K562 (cell line): ENCODE data around the gene MIDN. TPM values are rescaled to one million over a fixed set of nuclear protein-coding genes. Genes with fewer than 3 reads are reported as not detected.

Source experiments
- ATAC-seq: fragments of 200-7000 bp; cut with Tn5 transposase; 3 replicates; pipeline ENCODE4 v1.9.1; 2020; ENCODE audit warnings: moderate library complexity
- BruUV-seq: library from RNA; stranded (reverse); fragments of 400-500 nt; replicated peaks from 2 replicates; lab custom pipeline; 2021; lab: Mats Ljungman, UMichigan
- CTCF ChIA-PET: fragments of 300-600 bp; formaldehyde crosslinking; extraction: SDS; loops from one replicate; lab custom pipeline; 2021; ENCODE audit warnings: low intra/inter-chr PET ratio; lab: Yijun Ruan, JAX
- POLR2A ChIA-PET: fragments of 300-600, 350-650 bp; sonication (Branson Sonifier 250); formaldehyde crosslinking; extraction: SDS; loops from one replicate; lab custom pipeline; 2021; ENCODE audit warnings: antibody characterized with exemption, inconsistent platforms; lab: Yijun Ruan, JAX
- DNase-seq, 4 experiments: peaks; one replicate each; pipeline versions ENCODE4 v3.0.0 to v3.0.0-alpha.2; 2011 to 2018; ENCODE audit warnings: low spot score in 3 of 4, mixed read lengths in 3 of 4; ENCODE audit errors: extremely low read depth in 1 of 4
- FAIRE-seq: peaks from 2 replicates; lab custom pipeline; 2011; peaks lifted over from hg19 to GRCh38; lab: Jason Lieb, UNC
- H2AFZ ChIP-seq: 2 replicates; pipeline ENCODE4 v1.6.0; 2011; ENCODE audit warnings: low read depth, low read length, control low read depth, inconsistent platforms
- H3K27ac ChIP-seq: fragments of 200-600 bp; 3 replicates; pipeline ENCODE4 v1.8.0; 2011; ENCODE audit warnings: low read depth, mild to moderate bottlenecking, control low read depth, inconsistent platforms, low read length, moderate library complexity, mixed read lengths; ENCODE audit errors: extremely low read depth
- H3K27me3 ChIP-seq, 2 experiments: fragments of 300-600 bp in 1 of 2; 2 replicates in 1 of 2; 3 replicates in 1 of 2; pipeline versions ENCODE4 v1.6.0 to v1.8.0; 2011; ENCODE audit warnings: inconsistent platforms in 2 of 2, low read length in 2 of 2, mild to moderate bottlenecking in 1 of 2, mixed read lengths in 1 of 2, moderate library complexity in 1 of 2; ENCODE audit not compliant: control insufficient read depth in 2 of 2, insufficient read depth in 2 of 2
- H3K36me3 ChIP-seq: fragments of 300-600 bp; 3 replicates; pipeline ENCODE4 v1.8.0; 2011; ENCODE audit warnings: mild to moderate bottlenecking, low read length, inconsistent platforms; ENCODE audit not compliant: control insufficient read depth, insufficient read depth
- H3K4me1 ChIP-seq, 2 experiments: fragments of 200-600 bp in 1 of 2; replicated peaks in 1 of 2; 2 replicates in 1 of 2; 3 replicates in 1 of 2; pipeline versions ENCODE4 v1.5.1 to v1.8.0; 2011; ENCODE audit warnings: inconsistent platforms in 2 of 2, low read length in 2 of 2, mild to moderate bottlenecking in 1 of 2, mixed read lengths in 1 of 2, moderate library complexity in 1 of 2; ENCODE audit not compliant: control insufficient read depth in 2 of 2, insufficient read depth in 2 of 2
- H3K4me2 ChIP-seq: 2 replicates; pipeline ENCODE4 v1.6.1; 2011; ENCODE audit warnings: low read length, control low read depth, inconsistent platforms, mixed read lengths; ENCODE audit not compliant: insufficient read depth
- H3K4me3 ChIP-seq: fragments of 200-600 bp; sonication (generic), shearing (Covaris generic); 2 replicates; pipeline ENCODE4 v1.5.1; 2016; ENCODE audit warnings: control low read depth, inconsistent platforms
- H3K79me2 ChIP-seq: fragments of 200-600 bp; 3 replicates; pipeline ENCODE4 v1.8.0; 2011; ENCODE audit warnings: low read length, inconsistent platforms; ENCODE audit not compliant: control insufficient read depth, insufficient read depth
- H3K9ac ChIP-seq, 2 experiments: 2 replicates each; pipeline versions ENCODE4 v1.6.0 to v1.6.1; 2011; ENCODE audit warnings: low read depth in 2 of 2, low read length in 2 of 2, control low read depth in 1 of 2, inconsistent platforms in 1 of 2, mild to moderate bottlenecking in 1 of 2, mixed read lengths in 1 of 2; ENCODE audit not compliant: insufficient read depth in 1 of 2
- H3K9me1 ChIP-seq: one replicate; pipeline ENCODE4 v1.6.0; 2011; ENCODE audit warnings: inconsistent platforms, mild to moderate bottlenecking, low read length, moderate library complexity; ENCODE audit not compliant: control insufficient read depth, insufficient read depth
- H3K9me3 ChIP-seq: replicated peaks from 2 replicates; pipeline ENCODE4 v1.5.1; 2011; ENCODE audit warnings: low read depth, low read length, inconsistent platforms; ENCODE audit not compliant: control insufficient read depth, insufficient read depth
- H4K20me1 ChIP-seq: replicated peaks from 2 replicates; pipeline ENCODE4 v1.6.1; 2011; ENCODE audit warnings: low read length, inconsistent platforms, mixed read lengths; ENCODE audit not compliant: control insufficient read depth, insufficient read depth
- BRCA1 ChIP-seq, 2 experiments: fragments of 450-650 bp in 1 of 2; sonication (generic) in 1 of 2; formaldehyde crosslinking in 1 of 2; IDR thresholded peaks; 2 replicates each; pipeline versions ENCODE4 v1.5.0 to v1.6.1; 2017 to 2020; ENCODE audit warnings: mild to moderate bottlenecking in 1 of 2, missing genetic modification reagents in 1 of 2
- DDX20 ChIP-seq: fragments of 450-650 bp; IDR thresholded peaks from 2 replicates; pipeline ENCODE4 v1.6.1; 2016; ENCODE audit warnings: missing genetic modification characterization, low read depth, mild to moderate bottlenecking, missing compliant biosample characterization, moderate library complexity
- ETV5 ChIP-seq: sonication (generic); formaldehyde crosslinking; IDR thresholded peaks from 2 replicates; pipeline ENCODE4 v1.4.0; 2020; ENCODE audit warnings: low read depth, mild to moderate bottlenecking, missing genetic modification reagents
- LEF1 ChIP-seq: fragments of 450-650 bp; IDR thresholded peaks from 2 replicates; pipeline ENCODE4 v1.6.1; 2016; ENCODE audit warnings: mild to moderate bottlenecking
- POU5F1 ChIP-seq: fragments of 150-350 bp; IDR thresholded peaks from 2 replicates; pipeline ENCODE4 v1.6.1; 2014; ENCODE audit warnings: borderline replicate concordance, low read length, low read depth, mild to moderate bottlenecking; ENCODE audit not compliant: partially characterized antibody
- RNF2 ChIP-seq: sonication (generic); IDR thresholded peaks from 2 replicates; pipeline ENCODE4 v1.6.1; 2016
- SIN3A ChIP-seq, 2 experiments: fragments of 150-350 bp in 1 of 2; IDR thresholded peaks; 2 replicates each; pipeline ENCODE4 v1.6.1; 2011 to 2016; ENCODE audit warnings: borderline replicate concordance in 2 of 2, low read depth in 2 of 2, low read length in 2 of 2, mild to moderate bottlenecking in 2 of 2, moderate library complexity in 2 of 2; ENCODE audit not compliant: control insufficient read depth in 1 of 2
- STAG1 ChIP-seq: sonication (generic); formaldehyde crosslinking; IDR thresholded peaks from 2 replicates; pipeline ENCODE4 v1.5.0; 2020; ENCODE audit warnings: missing genetic modification reagents, borderline replicate concordance
- THAP12 ChIP-seq: fragments of 250-450 bp; sonication (Bioruptor Pico); IDR thresholded peaks from 2 replicates; pipeline ENCODE4 v1.9.0; 2021; ENCODE audit warnings: mild to moderate bottlenecking, inconsistent platforms
- ZNF23 ChIP-seq: fragments of 250-450 bp; sonication (Bioruptor Pico); IDR thresholded peaks from 2 replicates; pipeline ENCODE4 v1.4.0; 2020; ENCODE audit warnings: mild to moderate bottlenecking
- ZNF239 ChIP-seq: fragments of 250-450 bp; sonication (Bioruptor Pico); IDR thresholded peaks from 2 replicates; pipeline ENCODE4 v1.4.0; 2020; ENCODE audit warnings: mild to moderate bottlenecking
- ZNF354B ChIP-seq: fragments of 250-450 bp; sonication (Bioruptor Pico); IDR thresholded peaks from 2 replicates; pipeline ENCODE4 v1.4.0; 2020
- WGBS: fragments of 100-300 bp; shearing (Covaris generic); methylation state at CpG from one replicate; pipeline ENCODE4 v1.1.6; 2016; ENCODE audit warnings: low coverage, mixed read lengths; ENCODE audit not compliant: insufficient coverage; ENCODE audit errors: missing lambda C conversion rate; 5-methylcytosine and 5-hydroxymethylcytosine counted together
- in situ Hi-C: fragments of 300-500 bp; cut with MboI; formaldehyde crosslinking; loops from 4 replicates; pipeline ENCODE4 v1.15.0; 2018; ENCODE audit warnings: inconsistent platforms, mixed read lengths
- intact Hi-C: fragments of 100-400 bp; cut with micrococcal nuclease; formaldehyde crosslinking; loops from 2 replicates; pipeline ENCODE4 v1.14.2; 2022
- polyA plus RNA-seq, 8 experiments: library from polyadenylated mRNA; depleted of rRNA in 4 of 8; stranded (reverse) in 5 of 8; unstranded in 3 of 8; fragments of >200 nt; fragmentation: Nextera tagmentation in 2 of 8; fragmentation: Illumina TruSeq in 1 of 8; extraction: Ambion mirVana in 2 of 8; extraction: Trizol in 1 of 8; gene quantifications; 2 replicates each; pipeline versions ENCODE4 v1.2.1 to v1.2.3, GENCODE V29; 2011 to 2014; ENCODE audit warnings: inconsistent platforms in 1 of 8, missing spikeins in 1 of 8
- total RNA-seq, 7 experiments: library from RNA; depleted of rRNA in 6 of 7; stranded (reverse); fragments of >200 nt in 6 of 7; fragmentation: Illumina TruSeq in 2 of 7; extraction: Trizol in 2 of 7; gene quantifications; 2 replicates each; pipeline versions ENCODE4 v1.2.1 to v1.2.3, GENCODE V29; 2011 to 2021; ENCODE audit warnings: low replicate concordance in 1 of 7
- TF ChIP-seq, protein P1 (sequence below), 2 experiments: fragments of 450-650 bp in 1 of 2; IDR thresholded peaks; 2 replicates each; pipeline ENCODE4 v1.6.1; 2011 to 2017; ENCODE audit warnings: low read depth in 2 of 2, antibody characterized with exemption in 1 of 2, borderline replicate concordance in 1 of 2, low read length in 1 of 2, mild to moderate bottlenecking in 1 of 2, mixed read lengths in 1 of 2; ENCODE audit not compliant: control insufficient read depth in 1 of 2

Gene MIDN
- total and polyA plus RNA-seq, 9 of the 15 experiments (the other 6 are each of a cell fraction or from before 2014, with no cell fraction given): 0.17 to 120 (median 10.1) TPM

GRCh38 chr19:1270213-1270853, 21.9 kb downstream of the MIDN start (continued):
- no peak for TF ChIP-seq ZNF23
- no peak for TF ChIP-seq BRCA1 (IDR thresholded peaks at IDR 0.05)
- no peak for TF ChIP-seq BRCA1 (CRISPR knock-in tag; IDR thresholded peaks at IDR 0.05)
- TF ChIP-seq SIN3A (IDR thresholded peaks at IDR 0.05; ENCODE audit: borderline replicate concordance in 2 of 2, control insufficient read depth in 1 of 2, low read depth in 2 of 2, low read length in 2 of 2): no peak
- no peak for TF ChIP-seq LEF1
- TF ChIP-seq ZNF239 (CRISPR knock-in tag): no peak
- no peak for TF ChIP-seq DDX20 (tag)
- no peak for TF ChIP-seq RNF2
- TF ChIP-seq, all 486 proteins: peak for 26

GRCh38 chr19:1270854-1271527, 22.6 kb downstream of the MIDN start:
- peaks cover 53% of the 10 kb centered on the region for H3K36me3 ChIP-seq
- WGBS: 10% methylated on average over 26 of the region's 26 CpGs
- in situ Hi-C loops: no loop called here
- DNase-seq (peak in 1 of 4 experiments; percentile 62), FAIRE-seq (peak; percentile 40), ATAC-seq (no peak)
- peak overlapping the region; percentile 92 for H3K27ac ChIP-seq
- peaks cover 67 to 98% of the 10 kb centered on the region in 2 experiments for H3K4me1 ChIP-seq
- H3K79me2 ChIP-seq: peaks cover 66% of the 10 kb centered on the region
- CTCF ChIA-PET: no interaction called here
- POLR2A ChIA-PET: interaction anchor here (0.5 to 2.8 kb wide), 7 partner anchors 9 to 1061 kb away, joined by 3 to 14 read pairs (median 4); no protein-coding TSS in a partner anchor
- intact Hi-C loops: loop anchor here (10.0 kb wide), 1 partner anchor 174 kb away; no protein-coding TSS in a partner anchor
- no peaks in the 10 kb centered on the region for H3K9me3 ChIP-seq
- no peak overlapping the region for H2AFZ ChIP-seq
- H4K20me1 ChIP-seq: peaks cover 26% of the 10 kb centered on the region
- peak overlapping the region; percentile 90 to 99 for H3K9ac ChIP-seq
- BruUV-seq: no TSS peak
- H3K4me2 ChIP-seq: peak overlapping the region; percentile 93
- no peaks in the 10 kb centered on the region for H3K27me3 ChIP-seq
- H3K4me3 ChIP-seq: peak overlapping the region; percentile 68
- H3K9me1 ChIP-seq: no peaks in the 10 kb centered on the region
- TF ChIP-seq STAG1 (CRISPR knock-in tag): 0 out of 2 replicates have a peak, but pooled peaks have one; percentile 22
- no peak for TF ChIP-seq POU5F1
- no peak for TF ChIP-seq BRCA1 (IDR thresholded peaks at IDR 0.05)
- TF ChIP-seq BRCA1 (CRISPR knock-in tag; IDR thresholded peaks at IDR 0.05): 0 out of 2 replicates have a peak, but pooled peaks have one; percentile 51
- no peak for TF ChIP-seq THAP12 (CRISPR knock-in tag)
- TF ChIP-seq ZNF354B (CRISPR knock-in tag): no peak
- 0 out of 2 replicates have a peak, but pooled peaks have one; percentile 10 for TF ChIP-seq ETV5
- TF ChIP-seq, protein P1, sequence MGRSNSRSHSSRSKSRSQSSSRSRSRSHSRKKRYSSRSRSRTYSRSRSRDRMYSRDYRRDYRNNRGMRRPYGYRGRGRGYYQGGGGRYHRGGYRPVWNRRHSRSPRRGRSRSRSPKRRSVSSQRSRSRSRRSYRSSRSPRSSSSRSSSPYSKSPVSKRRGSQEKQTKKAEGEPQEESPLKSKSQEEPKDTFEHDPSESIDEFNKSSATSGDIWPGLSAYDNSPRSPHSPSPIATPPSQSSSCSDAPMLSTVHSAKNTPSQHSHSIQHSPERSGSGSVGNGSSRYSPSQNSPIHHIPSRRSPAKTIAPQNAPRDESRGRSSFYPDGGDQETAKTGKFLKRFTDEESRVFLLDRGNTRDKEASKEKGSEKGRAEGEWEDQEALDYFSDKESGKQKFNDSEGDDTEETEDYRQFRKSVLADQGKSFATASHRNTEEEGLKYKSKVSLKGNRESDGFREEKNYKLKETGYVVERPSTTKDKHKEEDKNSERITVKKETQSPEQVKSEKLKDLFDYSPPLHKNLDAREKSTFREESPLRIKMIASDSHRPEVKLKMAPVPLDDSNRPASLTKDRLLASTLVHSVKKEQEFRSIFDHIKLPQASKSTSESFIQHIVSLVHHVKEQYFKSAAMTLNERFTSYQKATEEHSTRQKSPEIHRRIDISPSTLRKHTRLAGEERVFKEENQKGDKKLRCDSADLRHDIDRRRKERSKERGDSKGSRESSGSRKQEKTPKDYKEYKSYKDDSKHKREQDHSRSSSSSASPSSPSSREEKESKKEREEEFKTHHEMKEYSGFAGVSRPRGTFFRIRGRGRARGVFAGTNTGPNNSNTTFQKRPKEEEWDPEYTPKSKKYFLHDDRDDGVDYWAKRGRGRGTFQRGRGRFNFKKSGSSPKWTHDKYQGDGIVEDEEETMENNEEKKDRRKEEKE (IDR thresholded peaks at IDR 0.05; ENCODE audit: borderline replicate concordance in 1 of 2, control insufficient read depth in 1 of 2, low read depth in 2 of 2, low read length in 1 of 2): no peak
